ENCODE measurements around the gene PRR18.

DNA sequence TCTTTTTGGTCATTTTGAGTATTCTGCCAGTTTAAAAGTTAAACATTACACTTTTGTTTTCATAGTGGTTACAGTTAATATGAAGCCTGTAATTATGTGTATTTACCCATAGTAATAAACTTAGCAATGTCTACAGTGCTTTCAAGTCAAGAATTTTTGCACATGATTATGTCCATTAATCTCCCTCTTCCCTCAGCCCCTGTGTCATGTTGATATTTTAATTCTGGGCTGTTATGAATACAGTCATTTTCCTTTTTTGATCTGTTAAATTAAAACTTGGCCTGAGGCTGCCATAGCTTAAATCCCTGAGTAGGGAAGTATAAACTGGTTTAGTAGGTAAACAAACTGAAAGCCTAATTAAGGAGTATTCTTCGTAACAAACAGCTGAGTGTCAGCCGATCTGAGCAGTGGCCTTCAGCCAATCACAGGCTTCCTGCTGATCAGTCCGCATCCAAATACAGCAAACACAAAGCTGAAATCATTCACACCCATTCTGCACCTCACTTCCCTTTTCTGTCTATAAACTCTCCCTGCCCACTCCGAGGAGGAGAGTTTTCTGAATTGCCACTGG lies 43.6 kb upstream of the PRR18 start:
- TF ChIP-seq POLR2A (IDR thresholded peaks at IDR 0.05; ENCODE audit: low read length), result no peak
- no peak for TF ChIP-seq GATA1 (IDR thresholded peaks at IDR 0.05; ENCODE audit: low read depth, low read length)
